Mesothelial cell of epicardium (in vitro differentiated cells): ENCODE results near the gene MCCC1. TPM values are rescaled to one million over a fixed set of nuclear protein-coding genes. Genes with fewer than 3 reads are reported as not detected.
"Not testable (repeated sequence)": the region's sequence is repeated elsewhere in the genome, so short reads cannot be mapped to it uniquely, and the experiment has no call there.

ENCODE experiments used
- DNase-seq, 2 experiments: peaks; one replicate each; pipeline ENCODE4 v3.0.0; 2021; ENCODE audit warnings: low spot score in 2 of 2; ENCODE audit not compliant: unreplicated experiment in 2 of 2
- H3K27ac Mint-ChIP-seq: 2 replicates; pipeline ENCODE4 v1.8.0; 2021; ENCODE audit warnings: mixed read lengths
- H3K27me3 Mint-ChIP-seq: 2 replicates; pipeline ENCODE4 v1.8.0; 2021; ENCODE audit warnings: low read depth, mixed read lengths
- H3K36me3 Mint-ChIP-seq: 2 replicates; pipeline ENCODE4 v1.8.0; 2021; ENCODE audit warnings: mixed read lengths
- H3K4me1 Mint-ChIP-seq: 2 replicates; pipeline ENCODE4 v1.8.0; 2021; ENCODE audit warnings: mixed read lengths
- H3K4me3 Mint-ChIP-seq: 2 replicates; pipeline ENCODE4 v1.8.0; 2021; ENCODE audit warnings: mild to moderate bottlenecking, moderate library complexity, mixed read lengths
- H3K9me3 Mint-ChIP-seq: 2 replicates; pipeline ENCODE4 v1.8.0; 2021; ENCODE audit warnings: mixed read lengths
- total RNA-seq: library from RNA; stranded (reverse); gene quantifications from 3 replicates; pipeline ENCODE4 v1.2.1, GENCODE V29; 2021
- TF ChIP-seq, protein P1 (sequence below): fragments of 200-600 bp; sonication (generic); IDR thresholded peaks from one replicate; pipeline ENCODE4 v1.5.0; 2021; ENCODE audit warnings: antibody characterized with exemption; ENCODE audit not compliant: unreplicated experiment

MCCC1 gene
- total RNA-seq, 1 donor from 2014 or later: 37.3 TPM

DNA sequence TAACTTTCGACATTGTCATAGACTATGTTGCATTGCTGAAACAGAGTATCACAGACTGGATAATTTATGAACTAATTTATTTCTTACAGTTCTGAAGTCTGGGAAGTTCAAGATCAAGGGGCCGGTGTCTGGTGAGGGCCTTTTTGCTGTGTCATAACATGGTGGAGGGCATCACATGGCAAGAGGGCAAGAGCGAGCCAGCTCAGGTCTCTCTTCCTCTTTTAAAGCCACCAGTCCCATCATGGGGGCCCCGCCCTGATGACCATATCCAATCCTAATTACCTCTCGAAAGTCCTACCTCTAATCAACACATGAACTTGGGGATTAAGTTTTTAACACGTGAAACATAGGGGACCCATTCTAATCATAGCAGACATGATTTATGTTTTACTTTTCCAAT lies 85.4 kb downstream of the MCCC1 start:
- Mint-ChIP-seq H3K27ac (no peak overlapping the region), H3K9me3 (no peaks in the 10 kb centered on the region), H3K4me3 (no peak overlapping the region), H3K4me1 (peaks cover 4% of the 10 kb centered on the region), H3K36me3 (peaks cover 20% of the 10 kb centered on the region), H3K27me3 (no peaks in the 10 kb centered on the region)
- TF ChIP-seq, protein P1, sequence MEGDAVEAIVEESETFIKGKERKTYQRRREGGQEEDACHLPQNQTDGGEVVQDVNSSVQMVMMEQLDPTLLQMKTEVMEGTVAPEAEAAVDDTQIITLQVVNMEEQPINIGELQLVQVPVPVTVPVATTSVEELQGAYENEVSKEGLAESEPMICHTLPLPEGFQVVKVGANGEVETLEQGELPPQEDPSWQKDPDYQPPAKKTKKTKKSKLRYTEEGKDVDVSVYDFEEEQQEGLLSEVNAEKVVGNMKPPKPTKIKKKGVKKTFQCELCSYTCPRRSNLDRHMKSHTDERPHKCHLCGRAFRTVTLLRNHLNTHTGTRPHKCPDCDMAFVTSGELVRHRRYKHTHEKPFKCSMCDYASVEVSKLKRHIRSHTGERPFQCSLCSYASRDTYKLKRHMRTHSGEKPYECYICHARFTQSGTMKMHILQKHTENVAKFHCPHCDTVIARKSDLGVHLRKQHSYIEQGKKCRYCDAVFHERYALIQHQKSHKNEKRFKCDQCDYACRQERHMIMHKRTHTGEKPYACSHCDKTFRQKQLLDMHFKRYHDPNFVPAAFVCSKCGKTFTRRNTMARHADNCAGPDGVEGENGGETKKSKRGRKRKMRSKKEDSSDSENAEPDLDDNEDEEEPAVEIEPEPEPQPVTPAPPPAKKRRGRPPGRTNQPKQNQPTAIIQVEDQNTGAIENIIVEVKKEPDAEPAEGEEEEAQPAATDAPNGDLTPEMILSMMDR: no peak
- no peak for DNase-seq

DNA sequence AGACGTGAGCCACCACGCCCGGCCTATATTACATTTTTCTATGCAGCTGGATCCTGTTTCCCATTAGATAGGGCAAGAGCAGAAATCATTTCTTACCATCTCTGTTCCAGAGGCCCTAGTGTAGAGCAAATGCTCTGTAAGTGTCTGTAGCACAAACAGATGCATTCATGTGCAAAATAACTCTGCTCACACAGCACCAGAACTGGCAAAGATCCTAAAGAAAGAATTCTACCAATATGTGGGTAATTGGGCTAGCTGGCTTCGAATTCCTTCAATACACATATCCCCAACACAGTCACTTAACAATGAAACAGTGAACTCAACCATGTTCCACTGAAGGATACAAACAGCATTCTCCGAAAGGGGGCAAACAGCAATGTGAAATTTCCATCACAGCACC lies 86.2 kb downstream of the MCCC1 start:
- no peak for DNase-seq
- peaks cover 4% of the 10 kb centered on the region for H3K4me1 Mint-ChIP-seq
- H3K36me3 Mint-ChIP-seq: peaks cover 16% of the 10 kb centered on the region

DNA sequence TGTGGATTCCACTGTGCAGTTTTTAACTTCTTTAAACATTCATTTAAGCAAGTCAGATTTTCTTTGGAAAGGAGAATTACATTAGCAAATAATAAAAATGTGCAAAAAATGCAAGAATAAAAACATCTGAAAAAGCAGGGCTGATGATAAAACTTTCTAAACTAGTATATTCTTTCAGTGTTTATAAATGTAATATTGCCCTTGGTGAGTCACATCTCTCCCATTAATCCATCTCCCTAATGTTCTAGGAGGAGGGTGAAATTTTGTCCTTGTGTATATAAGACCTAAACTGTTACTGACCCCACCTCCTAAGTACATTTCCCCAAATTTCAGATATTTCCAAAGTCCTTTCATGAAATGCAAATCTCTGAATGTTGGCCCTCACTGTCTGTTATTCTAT lies 90.5 kb downstream of the MCCC1 start:
- Mint-ChIP-seq H3K36me3 (peaks cover 3% of the 10 kb centered on the region), H3K27me3 (no peaks in the 10 kb centered on the region), H3K27ac (no peak overlapping the region), H3K9me3 (no peaks in the 10 kb centered on the region), H3K4me3 (no peak overlapping the region), H3K4me1 (peaks cover 4% of the 10 kb centered on the region)
- TF ChIP-seq, protein P1: no peak
- DNase-seq: no peak

More for the DNA sequence above, 86.2 kb downstream of the MCCC1 start:
- TF ChIP-seq, protein P1: no peak
- H3K9me3 Mint-ChIP-seq: no peaks in the 10 kb centered on the region
- no peak overlapping the region for H3K27ac Mint-ChIP-seq
- H3K4me3 Mint-ChIP-seq: no peak overlapping the region
- no peaks in the 10 kb centered on the region for H3K27me3 Mint-ChIP-seq

DNA sequence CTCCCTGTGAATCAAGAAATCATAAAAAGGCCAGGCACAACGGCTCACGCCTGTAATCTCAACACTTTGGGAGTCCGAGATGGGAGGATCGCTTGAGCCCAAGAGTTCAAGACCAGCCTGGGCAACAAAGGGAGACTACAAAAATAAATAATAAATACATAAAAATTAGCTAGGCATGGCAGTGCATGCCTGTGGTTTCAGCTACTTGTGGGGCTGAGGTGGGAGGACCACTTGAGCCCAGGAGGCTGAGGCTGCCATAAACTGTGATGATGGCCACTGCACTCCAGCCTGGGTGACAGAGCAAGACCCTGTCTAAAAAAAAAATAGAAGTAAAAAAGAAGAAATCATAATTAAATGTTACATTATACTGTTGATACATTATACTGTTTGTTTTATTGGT lies 91.0 kb downstream of the MCCC1 start:
- no peak overlapping the region for H3K4me3 Mint-ChIP-seq
- no peak for DNase-seq
- H3K27me3 Mint-ChIP-seq: no peaks in the 10 kb centered on the region
- H3K4me1 Mint-ChIP-seq: peaks cover 4% of the 10 kb centered on the region
- no peaks in the 10 kb centered on the region for H3K9me3 Mint-ChIP-seq
- peaks cover 3% of the 10 kb centered on the region for H3K36me3 Mint-ChIP-seq
- H3K27ac Mint-ChIP-seq: no peak overlapping the region
- TF ChIP-seq, protein P1: no peak

DNA sequence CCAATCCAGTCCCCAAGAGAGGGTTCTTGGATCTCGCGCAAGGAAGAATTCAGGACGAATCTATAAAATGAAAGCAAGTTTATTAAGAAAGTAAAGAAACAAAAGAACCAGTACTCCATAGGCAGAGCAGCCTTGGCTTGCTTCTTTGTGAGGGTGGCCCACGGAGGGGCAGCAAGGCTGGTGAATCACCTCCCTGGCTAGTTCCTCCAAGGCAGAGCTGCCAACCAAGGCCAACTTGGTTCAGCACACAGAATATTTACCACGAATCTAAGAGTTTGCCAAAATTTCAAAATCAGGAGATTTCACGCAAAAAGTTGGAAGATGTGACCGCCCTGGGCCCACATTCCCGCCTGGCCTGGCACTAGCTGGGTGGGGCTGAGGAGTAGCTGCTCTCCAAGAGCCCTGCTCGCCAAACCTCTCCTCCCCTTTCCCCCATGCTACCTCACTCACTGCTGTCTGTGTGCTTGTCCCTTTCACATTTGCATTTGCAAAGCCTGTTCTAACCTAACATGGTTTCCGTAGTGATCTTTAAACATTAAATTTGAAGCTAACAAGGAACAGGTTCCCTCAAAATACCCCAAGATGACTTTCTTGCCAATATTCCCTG lies 92.8 kb downstream of the MCCC1 start:
- no peak overlapping the region for H3K4me3 Mint-ChIP-seq
- H3K27ac Mint-ChIP-seq: no peak overlapping the region
- no peaks in the 10 kb centered on the region for H3K9me3 Mint-ChIP-seq
- DNase-seq: no peak
- TF ChIP-seq, protein P1: no peak
- peaks cover 4% of the 10 kb centered on the region for H3K4me1 Mint-ChIP-seq
- H3K36me3 Mint-ChIP-seq: peaks cover 3% of the 10 kb centered on the region
- H3K27me3 Mint-ChIP-seq: no peaks in the 10 kb centered on the region

DNA sequence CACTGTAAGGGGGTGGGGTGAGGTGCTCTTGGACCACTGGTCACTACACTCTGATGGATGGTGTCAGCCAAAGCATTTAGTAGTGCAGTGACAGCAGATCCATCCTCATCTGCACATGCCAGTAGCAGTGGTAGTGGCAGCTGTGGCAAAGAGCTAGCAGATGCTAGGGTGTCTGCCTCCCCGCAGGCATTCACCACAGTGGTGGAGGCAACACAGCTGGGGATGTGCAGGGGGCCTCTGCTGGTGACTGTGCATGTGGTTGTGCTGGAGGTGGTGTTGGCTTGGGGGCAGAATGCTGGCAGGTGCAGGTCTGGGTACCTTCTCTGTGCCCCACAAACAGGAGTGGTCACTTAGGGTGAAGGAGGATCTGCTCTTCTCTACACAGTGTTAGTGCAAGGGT lies 99.5 kb downstream of the MCCC1 start:
- Mint-ChIP-seq H3K36me3 (peaks cover 3% of the 10 kb centered on the region), H3K4me1 (no peaks in the 10 kb centered on the region), H3K9me3 (peaks cover 14% of the 10 kb centered on the region), H3K27ac (no peak overlapping the region), H3K4me3 (no peak overlapping the region), H3K27me3 (no peaks in the 10 kb centered on the region)
- TF ChIP-seq, protein P1: no peak
- DNase-seq: no peak

DNA sequence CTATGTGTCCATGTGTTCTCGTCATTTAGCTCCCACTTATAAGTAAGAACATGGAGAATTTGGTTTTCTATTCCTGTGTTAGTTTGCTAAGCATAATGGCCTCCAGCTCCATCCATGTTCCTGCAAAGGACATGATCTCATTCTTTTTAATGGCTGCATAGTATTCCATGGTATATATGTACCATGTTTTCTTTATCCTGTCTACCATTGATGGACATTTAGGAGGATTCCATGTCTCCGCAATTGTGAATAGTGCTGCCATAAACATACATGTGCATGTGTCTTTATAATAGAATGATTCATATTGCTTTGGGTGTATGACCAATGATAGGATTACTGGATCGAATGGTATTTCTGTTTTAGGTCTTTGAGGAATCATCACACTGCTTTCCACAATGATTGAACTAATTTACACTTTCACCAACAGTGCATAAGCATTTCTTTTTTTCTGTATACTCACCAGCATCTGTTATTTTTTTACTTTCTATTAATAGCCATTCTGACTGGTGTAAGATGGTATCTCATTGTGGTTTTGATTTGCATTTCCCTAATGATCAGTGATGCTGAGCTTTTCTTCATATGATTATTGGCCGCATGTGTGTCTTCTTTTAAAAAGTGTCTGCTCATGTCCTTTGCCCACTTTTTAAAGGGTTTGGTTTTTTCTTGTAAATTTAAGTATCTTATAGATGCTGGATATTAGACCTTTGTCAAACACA lies 105.7 kb downstream of the MCCC1 start:
- not testable (repeated sequence) for H3K36me3 Mint-ChIP-seq, H3K27me3 Mint-ChIP-seq, DNase-seq, H3K4me3 Mint-ChIP-seq, H3K27ac Mint-ChIP-seq, H3K4me1 Mint-ChIP-seq
- H3K9me3 Mint-ChIP-seq: peaks cover 24% of the 10 kb centered on the region
